ENCODE data around the gene POU6F2. TPM values are rescaled to one million over a fixed set of nuclear protein-coding genes. Genes with fewer than 3 reads are reported as not detected.

Gene POU6F2
- polyA plus RNA-seq, 1 experiment, result not detected

GRCh38 chr7:39501358-39501757 lies 523.6 kb downstream of the POU6F2 start:
- ChIA-PET CTCF (interaction anchor here (0.6 kb wide), 1 partner anchor 9 kb away, joined by 3 read pairs; no protein-coding TSS in a partner anchor), POLR2A (no interaction called here)
- Histone ChIP-seq H3K27me3 (ENCODE audit: control insufficient read depth, insufficient read depth, low read length) (peaks cover 1% of the 10 kb centered on the region; the same call in 1 of the 2 replicates), H3K4me3 (ENCODE audit: low read depth, low read length) (no peak overlapping the region), H3K36me3 (ENCODE audit: control insufficient read depth, insufficient read depth, low read length) (no peaks in the 10 kb centered on the region)
- TF ChIP-seq CTCF (IDR thresholded peaks at IDR 0.05; ENCODE audit: insufficient read depth, low read depth, low read length), result no peak
- DNase-seq (ENCODE audit: low read depth), result no peak

GRCh38 chr7:39504963-39505362 lies 527.3 kb downstream of the POU6F2 start:
- CTCF ChIA-PET, result interaction anchor here (0.5 kb wide), 1 partner anchor 13 kb away, joined by 3 read pairs; no protein-coding TSS in a partner anchor
- Histone ChIP-seq H3K4me3 (ENCODE audit: low read depth, low read length) (no peak overlapping the region), H3K36me3 (ENCODE audit: control insufficient read depth, insufficient read depth, low read length) (no peaks in the 10 kb centered on the region), H3K27me3 (ENCODE audit: control insufficient read depth, insufficient read depth, low read length) (peaks cover 1% of the 10 kb centered on the region; the same call in 1 of the 2 replicates)
- POLR2A ChIA-PET, result no interaction called here
- no peak for TF ChIP-seq CTCF (IDR thresholded peaks at IDR 0.05; ENCODE audit: insufficient read depth, low read depth, low read length)
- DNase-seq (ENCODE audit: low read depth), result no peak

GRCh38 chr7:39507866-39508551 lies 530.3 kb downstream of the POU6F2 start:
- CTCF ChIA-PET, result no interaction called here
- DNase-seq (ENCODE audit: low read depth), result no peak
- no peak overlapping the region for H3K4me3 ChIP-seq (ENCODE audit: low read depth, low read length)

GRCh38 chr7:39509436-39509835 lies 531.7 kb downstream of the POU6F2 start:
- TF ChIP-seq CTCF (IDR thresholded peaks at IDR 0.05; ENCODE audit: insufficient read depth, low read depth, low read length), result no peak
- Histone ChIP-seq H3K27me3 (ENCODE audit: control insufficient read depth, insufficient read depth, low read length) (no peaks in the 10 kb centered on the region), H3K4me3 (ENCODE audit: low read depth, low read length) (no peak overlapping the region), H3K36me3 (ENCODE audit: control insufficient read depth, insufficient read depth, low read length) (no peaks in the 10 kb centered on the region)
- ChIA-PET CTCF (interaction anchor here (1.1 kb wide), 1 partner anchor 378 kb away, joined by 3 read pairs; no protein-coding TSS in a partner anchor), POLR2A (no interaction called here)
- DNase-seq (ENCODE audit: low read depth), result no peak

More at GRCh38 chr7:39507866-39508551, 530.3 kb downstream of the POU6F2 start:
- TF ChIP-seq CTCF (IDR thresholded peaks at IDR 0.05; ENCODE audit: insufficient read depth, low read depth, low read length), result no peak
- H3K27me3 ChIP-seq (ENCODE audit: control insufficient read depth, insufficient read depth, low read length), result 0 out of 2 replicates have a peak, but pooled peaks cover 1% of the 10 kb centered on the region
- POLR2A ChIA-PET, result no interaction called here
- no peaks in the 10 kb centered on the region for H3K36me3 ChIP-seq (ENCODE audit: control insufficient read depth, insufficient read depth, low read length)

GRCh38 chr7:39509912-39510311 lies 532.2 kb downstream of the POU6F2 start:
- H3K27me3 ChIP-seq (ENCODE audit: control insufficient read depth, insufficient read depth, low read length), result no peaks in the 10 kb centered on the region
- no peak for DNase-seq (ENCODE audit: low read depth)
- ChIA-PET POLR2A (no interaction called here), CTCF (interaction anchor here (1.1 kb wide), 1 partner anchor 379 kb away, joined by 3 read pairs; no protein-coding TSS in a partner anchor)
- H3K4me3 ChIP-seq (ENCODE audit: low read depth, low read length), result no peak overlapping the region
- H3K36me3 ChIP-seq (ENCODE audit: control insufficient read depth, insufficient read depth, low read length), result no peaks in the 10 kb centered on the region
- TF ChIP-seq CTCF (IDR thresholded peaks at IDR 0.05; ENCODE audit: insufficient read depth, low read depth, low read length), result no peak

All from BJ (cell line).